Embryonic facial prominence (tissue), 1 donor: ENCODE measurements around the gene DOP1A.

ENCODE experiments used
- DNase-seq: peaks from one replicate; pipeline ENCODE4 v3.0.0-alpha.2; 2016; ENCODE audit errors: extremely low spot score

DOP1A gene

GRCh38 chr6:83067448-83068439 lies at the start of gene DOP1A:
DOP1A (plus strand) TSS chr6:83067671; CDS start chr6:83096978, 29,307 bp downstream.
- peak; percentile 90 for DNase-seq

GRCh38 chr6:83019741-83020140 lies 47.7 kb upstream of the DOP1A start:
- DNase-seq = no peak

DNA sequence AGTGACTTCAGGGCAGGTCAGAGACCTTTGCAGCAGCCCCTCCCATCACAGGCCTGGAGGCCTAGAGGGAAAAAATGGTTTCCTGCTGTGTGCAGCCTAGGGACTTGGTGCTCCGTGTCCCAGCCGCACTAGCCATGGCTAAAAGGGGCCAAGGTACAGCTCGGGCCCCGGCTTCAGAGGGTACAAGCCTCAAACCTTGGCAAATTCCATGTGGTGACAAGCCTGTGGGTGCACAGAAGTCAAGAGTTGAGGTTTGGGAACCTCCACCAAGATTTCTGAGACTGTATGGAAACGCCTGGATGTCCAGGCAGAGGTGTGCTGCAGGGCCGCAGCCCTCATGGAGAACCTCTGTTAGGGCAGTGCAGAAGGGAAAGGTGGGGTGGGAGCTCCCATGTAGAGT lies 35.8 kb upstream of the DOP1A start:
- no peak for DNase-seq

DNA sequence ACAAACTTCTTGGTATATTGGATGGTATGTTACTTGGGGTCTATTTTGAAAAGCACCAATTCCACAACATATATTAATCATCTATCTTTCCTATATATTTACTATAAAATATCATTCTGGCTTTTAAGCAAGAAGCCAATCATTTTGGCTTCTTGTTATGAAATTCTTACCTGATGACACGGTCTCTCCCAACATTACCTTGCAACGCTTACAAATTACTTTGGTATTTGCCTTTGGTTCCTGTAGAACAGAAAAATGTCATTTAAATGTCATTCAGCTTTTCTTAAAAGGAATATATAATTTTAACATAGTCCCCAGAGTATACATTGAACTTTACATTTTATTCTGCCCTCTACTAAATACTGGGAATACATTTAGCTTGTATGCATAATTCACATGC lies 29.2 kb upstream of the DOP1A start:
- no peak for DNase-seq

DNA sequence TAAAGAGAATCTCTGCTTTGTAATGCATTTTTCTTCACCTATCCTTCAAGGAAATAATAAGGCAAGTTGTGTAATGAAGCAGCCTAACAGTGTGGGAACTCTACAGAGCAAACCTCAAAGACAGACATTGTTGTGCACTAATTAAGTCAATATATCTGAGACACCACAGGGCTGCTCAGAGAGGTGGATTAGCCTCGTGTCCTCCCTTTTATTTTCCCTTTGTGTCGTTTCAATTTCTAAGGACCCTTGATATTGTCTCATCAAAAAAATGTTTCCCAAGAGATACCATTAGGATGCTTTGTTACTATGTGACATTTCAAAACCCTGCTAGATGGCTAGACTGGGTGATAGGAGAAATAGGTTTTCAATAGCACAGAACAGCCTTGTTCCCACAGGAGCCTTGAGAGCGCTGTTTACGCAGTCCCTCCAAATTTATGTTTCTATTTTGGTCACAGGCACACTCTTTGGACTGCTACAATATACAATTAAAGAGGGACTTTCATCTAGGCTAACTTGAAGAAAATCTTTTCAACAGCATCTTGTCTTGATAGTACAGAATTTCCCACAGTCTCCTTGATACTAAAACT lies 24.9 kb upstream of the DOP1A start:
- DNase-seq = no peak

GRCh38 chr6:83044091-83044768 lies 23.2 kb upstream of the DOP1A start:
- DNase-seq = no peak

GRCh38 chr6:83047065-83047754 lies 20.3 kb upstream of the DOP1A start:
- no peak for DNase-seq

DNA sequence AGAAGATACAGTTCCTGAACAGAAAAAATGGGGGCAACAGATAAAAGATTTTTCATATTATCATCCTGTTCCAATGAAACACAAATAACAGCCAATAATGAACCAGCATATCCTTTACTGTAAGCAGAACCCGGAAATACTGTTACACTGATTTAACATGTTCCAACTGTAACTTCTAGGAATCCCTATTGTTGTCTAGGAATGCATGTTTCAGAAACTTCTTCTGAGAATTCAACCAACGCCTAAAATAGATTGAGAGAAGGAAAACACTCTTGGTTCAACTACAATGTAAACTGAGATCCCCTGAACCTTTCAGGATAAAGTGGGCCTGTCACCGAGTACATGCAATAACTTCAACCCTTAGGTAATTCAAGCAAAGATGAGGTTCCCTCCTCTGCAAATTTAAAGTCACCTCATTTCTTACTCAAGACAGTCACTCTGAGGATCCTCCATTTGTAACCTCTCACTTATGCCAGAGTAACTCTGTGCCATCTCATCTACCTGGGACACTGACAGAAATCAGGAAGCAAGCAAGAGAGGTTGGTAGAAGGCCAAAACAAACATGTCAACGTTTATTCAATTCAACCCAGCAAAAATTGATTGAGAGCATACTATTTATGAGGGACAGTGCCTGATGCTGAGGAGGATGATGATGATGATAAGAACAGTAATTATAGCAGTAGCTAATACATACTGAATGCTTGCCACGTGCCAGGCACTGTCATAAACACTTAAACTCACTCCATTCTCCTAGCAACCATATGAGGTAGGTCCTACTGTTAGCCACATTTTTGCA lies 15.9 kb upstream of the DOP1A start:
- DNase-seq = no peak

DNA sequence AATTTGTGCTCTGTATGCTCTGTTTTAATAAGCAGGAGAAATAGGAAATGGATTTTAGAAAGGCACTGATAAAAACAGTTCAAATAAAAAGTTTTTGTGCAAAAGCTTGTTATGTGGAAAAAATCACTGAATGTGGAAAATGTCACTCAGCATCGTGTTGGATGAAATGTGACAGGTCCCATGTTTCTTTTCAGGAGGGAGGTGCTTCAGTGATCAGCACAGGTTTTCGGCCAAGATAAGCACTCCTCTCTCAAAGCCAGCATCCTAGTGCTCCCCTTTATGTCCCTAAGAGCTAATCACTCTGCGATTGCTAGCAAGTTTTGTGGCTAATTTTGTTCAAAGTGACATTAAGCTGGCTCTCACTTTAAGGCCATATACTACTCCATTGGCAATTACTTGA lies 13.8 kb upstream of the DOP1A start:
- no peak for DNase-seq

- DNase-seq = no peak
Observed at GRCh38 chr6:83055366-83055964, 12.0 kb upstream of the DOP1A start.

- no peak for DNase-seq
Observed at GRCh38 chr6:83057705-83058321, 9.7 kb upstream of the DOP1A start.

GRCh38 chr6:83061190-83061589 lies 6.3 kb upstream of the DOP1A start:
- DNase-seq = no peak

GRCh38 chr6:83062225-83062624 lies 5.2 kb upstream of the DOP1A start:
- DNase-seq = no peak

DNA sequence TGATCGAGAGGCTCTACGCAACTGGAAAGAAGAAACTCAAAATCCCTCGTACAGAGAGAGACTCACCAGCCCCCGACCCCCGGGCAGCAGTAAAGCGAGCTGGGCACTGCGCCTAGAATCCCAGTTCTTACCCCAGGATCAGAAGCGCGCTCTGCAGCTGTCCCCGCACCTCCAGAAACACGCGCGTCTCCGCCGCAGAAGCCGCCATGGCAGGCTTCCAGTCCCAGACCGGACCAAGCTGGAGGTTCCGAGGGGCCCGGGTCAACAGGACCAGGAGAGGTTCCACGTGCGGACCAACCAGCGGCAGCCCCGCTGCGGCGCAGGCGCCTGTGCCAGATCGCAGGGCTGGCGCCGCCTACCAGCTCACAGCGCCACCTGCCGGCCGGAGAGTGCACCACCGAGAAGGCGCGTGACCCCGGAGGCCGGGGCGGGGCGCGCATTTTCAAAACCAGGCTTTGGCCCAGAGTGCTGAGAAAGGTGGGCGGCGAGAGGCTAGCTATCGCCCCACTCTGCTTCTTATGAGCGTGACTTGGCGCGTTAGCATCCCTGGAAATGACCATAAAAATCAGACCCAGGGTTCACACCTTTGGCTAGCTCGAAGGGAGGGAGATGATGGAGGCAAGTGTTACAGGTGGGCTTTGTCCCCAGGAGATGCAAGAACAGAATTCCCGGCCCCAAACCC lies 1.8 kb upstream of the DOP1A start, which contains the start of gene UBE3D:
Gene UBE3D (minus strand): TSS at position 331 of the 682 bp plus-strand sequence. CDS start 123 bp downstream, at position 208.
- DNase-seq = no peak

GRCh38 chr6:83068616-83069015 lies 1.1 kb downstream of the DOP1A start:
- DNase-seq = no peak

DNA sequence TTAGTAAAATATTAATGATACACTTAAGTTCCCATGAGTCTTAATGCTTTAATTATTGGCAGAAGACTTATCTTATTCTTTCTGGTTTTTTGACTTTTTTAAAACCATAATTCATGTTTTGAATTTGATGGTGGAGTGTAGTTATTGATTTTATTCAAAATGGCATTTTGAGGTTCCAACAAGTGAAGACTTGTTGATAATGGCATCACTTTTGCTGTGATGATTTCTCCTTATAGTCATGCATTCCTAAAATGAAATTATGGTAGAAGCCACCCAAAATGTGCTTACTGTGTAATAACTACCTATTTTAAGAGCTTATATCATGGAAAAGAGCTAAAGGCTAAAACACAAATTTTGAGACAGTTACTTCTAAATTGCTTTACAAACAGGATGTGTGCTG lies 2.2 kb downstream of the DOP1A start:
- DNase-seq = no peak

DNA sequence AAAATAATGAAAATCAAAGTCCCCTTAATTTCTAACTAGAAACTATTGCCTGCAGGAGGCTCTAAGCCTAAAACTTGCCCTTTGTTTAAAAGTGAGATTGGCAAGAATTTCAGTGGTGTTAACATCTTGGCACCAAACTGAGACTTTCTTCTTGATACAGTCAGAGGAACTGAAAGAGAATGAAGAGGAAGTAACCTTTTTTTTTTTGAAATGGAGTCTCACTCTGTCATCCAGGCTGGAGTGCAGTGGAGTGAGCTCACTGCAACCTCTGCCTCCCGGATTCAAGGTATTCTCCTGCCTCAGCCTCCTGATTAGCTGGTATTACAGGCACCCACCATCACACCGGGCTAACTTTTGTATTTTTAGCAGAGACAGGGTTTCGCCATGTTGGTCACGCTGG lies 3.6 kb downstream of the DOP1A start:
- no peak for DNase-seq

DNA sequence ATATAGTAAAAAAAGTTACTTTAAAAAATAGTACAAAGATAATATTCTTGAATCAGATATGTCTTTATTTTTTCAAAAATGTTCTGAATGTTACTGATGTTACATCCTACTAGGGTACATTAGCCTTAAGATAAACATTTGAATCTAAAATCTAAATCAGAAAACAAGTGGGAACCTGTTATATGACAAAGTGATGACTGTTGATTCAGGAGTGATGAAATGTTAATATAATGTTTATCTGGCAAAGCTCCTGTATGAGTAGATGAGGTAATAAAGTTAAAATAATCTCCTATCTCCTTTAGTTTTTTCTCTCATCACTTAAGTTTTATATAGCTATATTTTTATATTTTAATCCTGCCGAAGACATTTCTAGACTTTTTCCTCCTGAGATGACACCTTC lies 4.2 kb downstream of the DOP1A start:
- DNase-seq = no peak

DNA sequence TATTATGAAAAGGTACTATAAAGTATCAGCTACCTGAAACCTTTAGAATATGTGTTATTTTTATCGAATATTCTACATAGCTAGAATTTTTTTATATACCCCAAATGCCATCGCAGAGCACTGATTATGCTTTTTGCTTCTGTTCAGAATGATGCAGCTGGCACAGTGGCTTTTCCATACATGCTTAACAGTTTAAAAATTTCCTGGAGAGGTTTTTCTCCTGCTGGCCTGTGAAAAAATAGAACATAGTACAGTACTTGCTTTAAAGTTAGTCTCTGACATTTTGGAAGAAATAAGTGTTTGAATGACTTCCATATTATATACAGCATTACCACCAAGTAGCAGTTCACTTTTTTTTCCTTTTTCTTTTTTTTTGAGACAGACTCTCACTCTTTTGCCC lies 5.3 kb downstream of the DOP1A start:
- no peak for DNase-seq

- no peak for DNase-seq
Observed at GRCh38 chr6:83073615-83074014, 6.1 kb downstream of the DOP1A start.
